Measurements from ENCODE around the gene EEF1B2.

The EEF1B2 gene

GRCh38 chr2:206149330-206149729 is 10.4 kb upstream of the EEF1B2 start:
- no peak for TF ChIP-seq FOXP2 (optimal IDR thresholded peaks at IDR 0.05; ENCODE audit: borderline replicate concordance, extremely low read depth, extremely low read length, insufficient read depth)
- TF ChIP-seq TAF1 (IDR thresholded peaks at IDR 0.05; ENCODE audit: borderline replicate concordance, insufficient read depth, low read length): no peak
- no peak for TF ChIP-seq SIN3A (IDR thresholded peaks at IDR 0.05; ENCODE audit: borderline replicate concordance, insufficient read depth, low read length)
- TF ChIP-seq REST (IDR thresholded peaks at IDR 0.05; ENCODE audit: insufficient read depth in 1 of 2, low read depth in 2 of 2, low read length in 2 of 2): no peak

- TF ChIP-seq REST (IDR thresholded peaks at IDR 0.05; ENCODE audit: insufficient read depth in 1 of 2, low read depth in 2 of 2, low read length in 2 of 2): no peak
- no peak for TF ChIP-seq POLR2AphosphoS5 (IDR thresholded peaks at IDR 0.05; ENCODE audit: low read depth, low read length)
- TF ChIP-seq SIN3A (IDR thresholded peaks at IDR 0.05; ENCODE audit: borderline replicate concordance, insufficient read depth, low read length): no peak
- no peak for TF ChIP-seq TAF1 (IDR thresholded peaks at IDR 0.05; ENCODE audit: borderline replicate concordance, insufficient read depth, low read length)
- TF ChIP-seq FOXP2 (optimal IDR thresholded peaks at IDR 0.05; ENCODE audit: borderline replicate concordance, extremely low read depth, extremely low read length, insufficient read depth): no peak
Measured at GRCh38 chr2:206150168-206150567, 9.5 kb upstream of the EEF1B2 start.

- no peak for TF ChIP-seq FOXP2 (optimal IDR thresholded peaks at IDR 0.05; ENCODE audit: borderline replicate concordance, extremely low read depth, extremely low read length, insufficient read depth)
Measured at GRCh38 chr2:206150631-206151030, 9.1 kb upstream of the EEF1B2 start.

- TF ChIP-seq REST (IDR thresholded peaks at IDR 0.05; ENCODE audit: insufficient read depth in 1 of 2, low read depth in 2 of 2, low read length in 2 of 2) (no peak), TAF1 (IDR thresholded peaks at IDR 0.05; ENCODE audit: borderline replicate concordance, insufficient read depth, low read length) (no peak), SIN3A (IDR thresholded peaks at IDR 0.05; ENCODE audit: borderline replicate concordance, insufficient read depth, low read length) (no peak), POLR2AphosphoS5 (IDR thresholded peaks at IDR 0.05; ENCODE audit: low read depth, low read length) (no peak), FOXP2 (optimal IDR thresholded peaks at IDR 0.05; ENCODE audit: borderline replicate concordance, extremely low read depth, extremely low read length, insufficient read depth) (no peak)
Measured at GRCh38 chr2:206154197-206154596, 5.5 kb upstream of the EEF1B2 start.

- TF ChIP-seq TAF1 (IDR thresholded peaks at IDR 0.05; ENCODE audit: borderline replicate concordance, insufficient read depth, low read length): no peak
- TF ChIP-seq POLR2AphosphoS5 (IDR thresholded peaks at IDR 0.05; ENCODE audit: low read depth, low read length): no peak
- TF ChIP-seq SIN3A (IDR thresholded peaks at IDR 0.05; ENCODE audit: borderline replicate concordance, insufficient read depth, low read length): no peak
- TF ChIP-seq REST (IDR thresholded peaks at IDR 0.05; ENCODE audit: insufficient read depth in 1 of 2, low read depth in 2 of 2, low read length in 2 of 2): no peak
- TF ChIP-seq FOXP2 (optimal IDR thresholded peaks at IDR 0.05; ENCODE audit: borderline replicate concordance, extremely low read depth, extremely low read length, insufficient read depth): no peak
Measured at GRCh38 chr2:206158563-206159345, 941 bp upstream of the EEF1B2 start.
